HL-60/S4 treated with phorbol 12-myristate 13-acetate at 8.2 ng/mL for 4 days and 3 days (cell line): Measurements from ENCODE around the gene TSPAN13.

Experiments used
- in situ Hi-C: fragments of 300-500 bp; cut with MboI; formaldehyde crosslinking; loops from 2 replicates; pipeline ENCODE4 v1.15.0; 2022; ENCODE audit warnings: low sequenced_read_pairs

TSPAN13 gene

DNA sequence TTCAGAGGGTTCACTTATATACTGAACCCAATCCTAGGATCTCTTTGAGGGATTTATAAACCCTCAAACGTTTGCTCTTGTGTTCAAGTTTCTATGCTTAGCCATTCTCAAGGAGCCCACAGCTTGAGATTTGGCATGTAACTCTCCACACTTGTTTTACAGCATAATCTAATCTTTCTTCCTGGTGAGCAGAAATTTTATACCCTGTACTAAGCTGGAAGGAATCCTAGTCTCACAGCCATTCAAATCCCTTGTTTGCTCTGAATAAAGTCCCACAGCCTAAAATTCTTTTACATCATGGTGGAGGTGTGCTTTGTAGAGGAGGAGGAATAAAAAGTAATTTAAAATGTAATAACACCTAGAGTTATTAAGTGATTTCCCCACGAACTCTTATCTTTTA lies 56.6 kb downstream of the TSPAN13 start:
- in situ Hi-C loops, result no loop called here

GRCh38 chr7:16810573-16810972 lies 57.0 kb downstream of the TSPAN13 start:
- in situ Hi-C loops, result no loop called here

DNA sequence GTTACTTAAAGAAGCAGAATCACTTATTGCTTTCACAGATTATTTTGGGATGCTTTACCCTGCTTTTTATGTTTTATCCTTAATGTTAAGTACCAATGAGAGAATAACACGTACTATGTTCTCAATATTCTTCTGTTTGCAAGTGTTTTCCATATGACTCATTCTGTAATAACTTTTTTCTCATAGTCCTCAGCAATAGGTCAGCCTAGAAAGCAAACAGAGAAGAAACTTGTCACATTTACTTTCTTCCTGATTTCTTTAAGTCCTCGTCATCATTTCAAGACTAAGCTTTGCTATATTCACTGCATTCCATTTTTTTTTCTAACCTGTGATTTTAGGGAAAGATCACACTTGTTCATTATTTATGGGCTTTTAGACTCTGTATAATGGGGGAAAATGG lies 58.0 kb downstream of the TSPAN13 start:
- in situ Hi-C loops, result no loop called here

GRCh38 chr7:16812542-16813231 lies 59.1 kb downstream of the TSPAN13 start:
- in situ Hi-C loops, result no loop called here

GRCh38 chr7:16813232-16813616 lies 59.7 kb downstream of the TSPAN13 start:
- in situ Hi-C loops, result no loop called here

DNA sequence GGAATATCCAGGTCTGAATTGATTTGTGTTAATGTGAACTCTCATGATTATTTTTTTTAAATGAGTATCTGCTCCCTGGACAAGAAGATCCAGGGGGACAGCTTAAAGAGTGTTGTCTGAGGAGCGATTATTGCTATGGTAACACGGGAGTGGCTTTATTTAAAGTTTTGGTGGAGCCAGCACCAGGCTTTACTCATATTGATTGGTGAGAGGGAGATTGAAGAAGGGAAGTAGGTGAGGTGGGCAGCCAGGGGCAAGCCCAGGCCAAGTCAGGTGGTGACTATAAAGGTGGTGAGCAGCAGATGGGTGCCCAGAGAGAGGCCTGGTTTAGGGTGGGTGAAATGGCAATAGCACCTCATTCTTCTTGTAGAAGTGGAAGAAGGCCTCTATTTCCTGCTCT lies 61.4 kb downstream of the TSPAN13 start:
- in situ Hi-C loops, result no loop called here

DNA sequence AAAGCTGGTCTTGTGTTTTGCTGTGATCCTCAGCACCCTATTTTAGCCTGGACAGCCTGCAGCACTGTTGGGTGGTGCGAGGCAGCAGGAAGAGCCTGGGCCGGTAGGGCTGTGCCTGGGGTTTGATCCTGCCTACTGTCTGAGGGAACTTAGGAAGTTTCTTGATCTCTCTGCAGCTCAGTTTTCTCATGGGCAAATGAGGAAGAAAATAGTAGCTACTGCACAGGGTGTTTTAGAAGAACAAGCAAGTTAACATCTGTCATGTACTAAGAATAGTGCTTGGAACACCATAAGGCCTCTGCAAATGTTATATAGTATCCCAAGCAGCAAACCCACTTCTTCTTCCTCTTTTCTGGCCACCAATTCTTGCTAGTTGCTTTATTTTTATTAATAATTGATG lies 63.3 kb downstream of the TSPAN13 start:
- in situ Hi-C loops, result no loop called here

DNA sequence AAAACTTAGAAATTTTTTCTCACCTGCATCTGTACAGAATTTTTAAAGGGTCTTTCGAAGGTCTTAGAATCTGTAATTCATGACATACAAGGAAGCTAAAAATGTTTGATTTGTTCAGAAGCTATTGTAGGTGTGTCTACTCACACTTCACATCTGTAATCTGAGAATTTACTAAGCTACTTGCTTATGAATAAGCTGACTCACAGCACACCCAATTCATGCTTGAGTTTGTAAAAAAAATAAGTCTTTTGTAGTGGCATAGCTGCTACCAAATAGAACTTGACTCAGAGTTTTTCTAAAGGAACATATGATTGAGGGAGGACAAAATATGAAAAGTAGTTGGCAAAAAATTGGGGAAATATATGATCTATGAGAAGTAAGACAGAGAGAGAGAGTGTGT lies 64.0 kb downstream of the TSPAN13 start:
- in situ Hi-C loops, result no loop called here

GRCh38 chr7:16818732-16819131 lies 65.2 kb downstream of the TSPAN13 start:
- in situ Hi-C loops, result no loop called here

DNA sequence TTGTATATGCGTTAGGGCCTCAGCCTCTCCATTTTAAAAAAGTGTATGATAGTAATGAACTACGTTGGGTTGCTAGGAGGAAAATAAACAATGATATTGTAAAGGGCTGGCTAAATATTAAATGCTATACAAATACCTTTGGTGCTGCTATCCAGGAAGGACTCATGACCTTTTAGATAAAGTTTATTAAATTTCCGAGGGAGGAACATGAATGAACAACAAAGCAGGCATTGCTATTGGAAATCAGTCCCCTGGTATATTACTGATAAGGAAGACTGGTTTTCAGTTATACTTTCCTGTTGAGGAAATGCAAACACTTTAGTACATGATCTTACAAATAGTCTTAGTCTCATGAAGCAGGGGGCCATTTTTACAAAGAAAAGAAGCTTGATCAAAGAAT lies 68.5 kb downstream of the TSPAN13 start:
- in situ Hi-C loops, result no loop called here

GRCh38 chr7:16826060-16826459 lies 72.5 kb downstream of the TSPAN13 start:
- in situ Hi-C loops, result no loop called here

- in situ Hi-C loops, result no loop called here
Measured at GRCh38 chr7:16833373-16833772, 79.8 kb downstream of the TSPAN13 start.
